ENCODE data around the gene PLRG1. TPM values are rescaled to one million over a fixed set of nuclear protein-coding genes. Genes with fewer than 3 reads are reported as not detected.

The PLRG1 gene
- total RNA-seq, 1 donor from 2014 or later: 92.7 TPM

- Histone ChIP-seq H3K4me2 (no peak overlapping the region), H3K79me2 (ENCODE audit: low read depth) (no peaks in the 10 kb centered on the region), H4K20me1 (ENCODE audit: low read depth) (no peaks in the 10 kb centered on the region), H3K4me1 (peaks cover 15% of the 10 kb centered on the region), H3K4me3 (no peak overlapping the region), H2AFZ (replicated peaks) (no peak overlapping the region), H3K27me3 (no peaks in the 10 kb centered on the region), H3K9ac (no peak overlapping the region), H3K9me3 (ENCODE audit: low read depth) (no peaks in the 10 kb centered on the region), H3F3A (ENCODE audit: low read depth) (no peaks in the 10 kb centered on the region), H3K36me3 (no peaks in the 10 kb centered on the region), H3K27ac (no peak overlapping the region)
- Mint-ChIP-seq H3K4me1 (no peaks in the 10 kb centered on the region), H3K36me3 (no peaks in the 10 kb centered on the region), H3K4me3 (no peak overlapping the region), H3K9me3 (no peaks in the 10 kb centered on the region), H3K27ac (no peak overlapping the region), H3K27me3 (ENCODE audit: insufficient read depth, low read depth) (no peaks in the 10 kb centered on the region)
- DNase-seq (ENCODE audit: low spot score): no peak
- TF ChIP-seq EZH2phosphoT487 (IDR thresholded peaks at IDR 0.05): no peak
- TF ChIP-seq CTCF (IDR thresholded peaks at IDR 0.05): no peak
- TF ChIP-seq EZH2 (IDR thresholded peaks at IDR 0.05): no peak
Measured at GRCh38 chr4:154586296-154587033, 36.3 kb upstream of the PLRG1 start.

GRCh38 chr4:154585369-154586018 lies 35.3 kb upstream of the PLRG1 start:
- Histone ChIP-seq H4K20me1 (ENCODE audit: low read depth) (no peaks in the 10 kb centered on the region), H3K4me1 (peaks cover 11% of the 10 kb centered on the region), H2AFZ (replicated peaks) (no peak overlapping the region), H3K4me2 (no peak overlapping the region), H3K4me3 (no peak overlapping the region), H3K79me2 (ENCODE audit: low read depth) (no peaks in the 10 kb centered on the region), H3K9me3 (ENCODE audit: low read depth) (no peaks in the 10 kb centered on the region), H3K36me3 (no peaks in the 10 kb centered on the region), H3F3A (ENCODE audit: low read depth) (no peaks in the 10 kb centered on the region), H3K27ac (no peak overlapping the region), H3K9ac (no peak overlapping the region), H3K27me3 (no peaks in the 10 kb centered on the region)
- Mint-ChIP-seq H3K27me3 (ENCODE audit: insufficient read depth, low read depth) (no peaks in the 10 kb centered on the region), H3K36me3 (no peaks in the 10 kb centered on the region), H3K4me3 (no peak overlapping the region), H3K4me1 (no peaks in the 10 kb centered on the region), H3K9me3 (no peaks in the 10 kb centered on the region), H3K27ac (no peak overlapping the region)
- TF ChIP-seq CTCF (IDR thresholded peaks at IDR 0.05): no peak
- no peak for TF ChIP-seq EZH2phosphoT487 (IDR thresholded peaks at IDR 0.05)
- TF ChIP-seq EZH2 (IDR thresholded peaks at IDR 0.05): no peak
- no peak for DNase-seq (ENCODE audit: low spot score)

GRCh38 chr4:154584259-154584658 lies 34.1 kb upstream of the PLRG1 start:
- Mint-ChIP-seq H3K9me3 (no peaks in the 10 kb centered on the region), H3K36me3 (no peaks in the 10 kb centered on the region), H3K4me3 (no peak overlapping the region), H3K27ac (no peak overlapping the region), H3K4me1 (no peaks in the 10 kb centered on the region), H3K27me3 (ENCODE audit: insufficient read depth, low read depth) (no peaks in the 10 kb centered on the region)
- H3K27ac ChIP-seq: no peak overlapping the region
- no peaks in the 10 kb centered on the region for H3K36me3 ChIP-seq
- no peak for DNase-seq (ENCODE audit: low spot score)
- no peaks in the 10 kb centered on the region for H3K9me3 ChIP-seq (ENCODE audit: low read depth)
- H3F3A ChIP-seq (ENCODE audit: low read depth): no peaks in the 10 kb centered on the region
- H4K20me1 ChIP-seq (ENCODE audit: low read depth): no peaks in the 10 kb centered on the region
- H3K9ac ChIP-seq: no peak overlapping the region
- H3K27me3 ChIP-seq: no peaks in the 10 kb centered on the region
- no peaks in the 10 kb centered on the region for H3K79me2 ChIP-seq (ENCODE audit: low read depth)
- no peak overlapping the region for H3K4me2 ChIP-seq
- H2AFZ ChIP-seq (replicated peaks): no peak overlapping the region
- H3K4me3 ChIP-seq: no peak overlapping the region
- TF ChIP-seq EZH2phosphoT487 (IDR thresholded peaks at IDR 0.05) (no peak), EZH2 (IDR thresholded peaks at IDR 0.05) (no peak), CTCF (IDR thresholded peaks at IDR 0.05) (no peak)
- peaks cover 1% of the 10 kb centered on the region for H3K4me1 ChIP-seq

Data from neural progenitor cell (in vitro differentiated cells).